BJ (cell line): Measurements from ENCODE around the gene GPR37L1. TPM values are rescaled to one million over a fixed set of nuclear protein-coding genes. Genes with fewer than 3 reads are reported as not detected.

Experiments
- CTCF ChIA-PET: fragments of 350-600 bp; formaldehyde crosslinking; extraction: SDS; loops from one replicate; lab custom pipeline; 2021; ENCODE audit warnings: antibody characterized with exemption, inconsistent platforms; lab: Yijun Ruan, JAX
- POLR2A ChIA-PET: fragments of 300-600 bp; sonication (Branson Sonifier 250); formaldehyde crosslinking; extraction: SDS; loops from one replicate; lab custom pipeline; 2021; ENCODE audit warnings: antibody characterized with exemption; lab: Charles Lee
- DNase-seq: peaks from one replicate; pipeline ENCODE4 v3.0.0-alpha.2; 2011; ENCODE audit warnings: low read depth
- H3K27me3 ChIP-seq: 2 replicates; pipeline ENCODE4 v1.6.0; 2011; ENCODE audit warnings: low read length; ENCODE audit not compliant: control insufficient read depth, insufficient read depth
- H3K36me3 ChIP-seq: 2 replicates; pipeline ENCODE4 v1.5.1; 2011; ENCODE audit warnings: low read length; ENCODE audit not compliant: control insufficient read depth, insufficient read depth
- H3K4me3 ChIP-seq: 2 replicates; pipeline ENCODE4 v1.5.1; 2011; ENCODE audit warnings: low read depth, mild to moderate bottlenecking, control low read depth, low read length
- CTCF ChIP-seq: IDR thresholded peaks from 2 replicates; pipeline ENCODE4 v1.5.1; 2011; ENCODE audit warnings: low read depth, mild to moderate bottlenecking, control low read depth, inconsistent platforms, low read length, moderate library complexity; ENCODE audit not compliant: insufficient read depth
- polyA plus RNA-seq: library from polyadenylated mRNA; depleted of rRNA; stranded (reverse); fragments of >200 nt; gene quantifications from 2 replicates; pipeline ENCODE4 v1.2.3, GENCODE V29; 2011

Gene GPR37L1
- polyA plus RNA-seq, 1 experiment: not detected

- Histone ChIP-seq H3K36me3 (no peaks in the 10 kb centered on the region), H3K27me3 (no peaks in the 10 kb centered on the region), H3K4me3 (no peak overlapping the region)
- ChIA-PET POLR2A (no interaction called here), CTCF (interaction anchor here (1.3 kb wide), 1 partner anchor 42 kb away, joined by 3 read pairs; no protein-coding TSS in a partner anchor)
- TF ChIP-seq CTCF: no peak
- DNase-seq: no peak
These were observed 44.5 kb upstream of the GPR37L1 start for GRCh38 chr1:202078241-202078640.

- POLR2A ChIA-PET: no interaction called here
- CTCF ChIA-PET: no interaction called here
- Histone ChIP-seq H3K4me3 (no peak overlapping the region), H3K27me3 (no peaks in the 10 kb centered on the region; the same call in 1 of the 2 replicates), H3K36me3 (no peaks in the 10 kb centered on the region)
- DNase-seq: no peak
- no peak for TF ChIP-seq CTCF
These were observed 40.7 kb upstream of the GPR37L1 start for GRCh38 chr1:202081992-202082391.

- no peak for DNase-seq
- no peaks in the 10 kb centered on the region for H3K36me3 ChIP-seq
- POLR2A ChIA-PET: no interaction called here
- H3K4me3 ChIP-seq: no peak overlapping the region
- CTCF ChIA-PET: interaction anchor here (0.6 kb wide), 1 partner anchor 28 kb away, joined by 3 read pairs; no protein-coding TSS in a partner anchor
- H3K27me3 ChIP-seq: no peaks in the 10 kb centered on the region; the same call in none of the 2 replicates
- no peak for TF ChIP-seq CTCF
These were observed 37.7 kb upstream of the GPR37L1 start for GRCh38 chr1:202084791-202085681.

- no peak overlapping the region for H3K4me3 ChIP-seq
- H3K36me3 ChIP-seq: no peaks in the 10 kb centered on the region
- TF ChIP-seq CTCF: no peak
- POLR2A ChIA-PET: no interaction called here
- peaks cover under 1% of the 10 kb centered on the region for H3K27me3 ChIP-seq
- CTCF ChIA-PET: interaction anchor here (0.6 to 1.2 kb wide), 3 partner anchors 9 to 75 kb away, joined by 3 read pairs; partner anchors contain the start of gene ELF3
- no peak for DNase-seq
These were observed 36.9 kb upstream of the GPR37L1 start for GRCh38 chr1:202085682-202086373.
